Activated CD4-positive, alpha-beta T cell treated with anti-CD3 and anti-CD28 coated beads for 36 hours (primary cell): ENCODE data around the gene RBM38. TPM values are rescaled to one million over a fixed set of nuclear protein-coding genes. Genes with fewer than 3 reads are reported as not detected.
A peak's percentile ranks its signal among the peaks of the same experiment; 100 is the strongest.

Source experiments
- ATAC-seq: fragments of 200-7000 bp; cut with Tn5 transposase; one replicate; pipeline ENCODE4 v1.10.0; 2021; ENCODE audit warnings: mild to moderate bottlenecking, moderate library complexity
- CTCF ChIA-PET: fragments of 350-600 bp; sonication (Branson Sonifier 250); formaldehyde crosslinking; loops from one replicate; lab custom pipeline; 2021; ENCODE audit warnings: antibody characterized with exemption; lab: Charles Lee
- POLR2A ChIA-PET: fragments of 350-600 bp; sonication (Branson Sonifier 250); formaldehyde crosslinking; loops from one replicate; lab custom pipeline; 2021; ENCODE audit warnings: antibody characterized with exemption, inconsistent platforms; lab: Charles Lee
- DNase-seq: peaks from one replicate; pipeline ENCODE4 v3.0.0-alpha.2; 2020
- H3K27ac Mint-ChIP-seq: one replicate; pipeline ENCODE4 v1.8.0; 2021; ENCODE audit warnings: mixed read lengths
- H3K27me3 Mint-ChIP-seq: one replicate; pipeline ENCODE4 v1.8.0; 2021; ENCODE audit warnings: mixed read lengths
- H3K36me3 Mint-ChIP-seq: one replicate; pipeline ENCODE4 v1.8.0; 2021; ENCODE audit warnings: low read depth, mixed read lengths
- H3K4me1 Mint-ChIP-seq: one replicate; pipeline ENCODE4 v1.8.0; 2021; ENCODE audit warnings: mixed read lengths
- H3K4me3 Mint-ChIP-seq: one replicate; pipeline ENCODE4 v1.8.0; 2021; ENCODE audit warnings: mild to moderate bottlenecking, moderate library complexity, mixed read lengths
- H3K9me3 Mint-ChIP-seq: one replicate; pipeline ENCODE4 v1.8.0; 2021; ENCODE audit warnings: low read depth, mixed read lengths
- intact Hi-C, 2 experiments: fragments of 100-400 bp; cut with DNase I in 1 of 2; cut with micrococcal nuclease in 1 of 2; formaldehyde crosslinking; loops; one replicate each; pipeline versions ENCODE4 v1.14.2 to v1.15.1; 2022 to 2024; cut with DNase I, micrococcal nuclease
- total RNA-seq, 2 experiments: library from RNA; stranded (reverse); gene quantifications; one replicate each; pipeline ENCODE4 v1.2.3, GENCODE V29; 2021

Gene RBM38
- total RNA-seq, 2 experiments from 2014 or later: 96.5 to 101 TPM

- no peaks in the 10 kb centered on the region for H3K9me3 Mint-ChIP-seq
- ChIA-PET POLR2A (interaction anchor here (0.7 kb wide), 1 partner anchor 37 kb away, joined by 3 read pairs; no protein-coding TSS in a partner anchor), CTCF (interaction anchor here (0.8 kb wide), 1 partner anchor 17 kb away, joined by 3 read pairs; no protein-coding TSS in a partner anchor)
- peak overlapping the region; percentile 47 for H3K27ac Mint-ChIP-seq
- intact Hi-C loops: no loop called here
- H3K36me3 Mint-ChIP-seq: no peaks in the 10 kb centered on the region
- no peaks in the 10 kb centered on the region for H3K27me3 Mint-ChIP-seq
- no peak for DNase-seq
- ATAC-seq: no peak
- peaks cover 51% of the 10 kb centered on the region for H3K4me1 Mint-ChIP-seq
- no peak overlapping the region for H3K4me3 Mint-ChIP-seq
Observed at GRCh38 chr20:57436223-57436545, 45.0 kb downstream of the RBM38 start.

GRCh38 chr20:57437267-57437666 lies 46.1 kb downstream of the RBM38 start:
- DNase-seq: no peak
- H3K36me3 Mint-ChIP-seq: no peaks in the 10 kb centered on the region
- CTCF ChIA-PET: no interaction called here
- no peak overlapping the region for H3K27ac Mint-ChIP-seq
- no peaks in the 10 kb centered on the region for H3K9me3 Mint-ChIP-seq
- intact Hi-C loops: no loop called here
- H3K4me3 Mint-ChIP-seq: no peak overlapping the region
- ATAC-seq: no peak
- peaks cover 41% of the 10 kb centered on the region for H3K4me1 Mint-ChIP-seq
- no peaks in the 10 kb centered on the region for H3K27me3 Mint-ChIP-seq
- POLR2A ChIA-PET: no interaction called here

- H3K9me3 Mint-ChIP-seq: no peaks in the 10 kb centered on the region
- ChIA-PET POLR2A (no interaction called here), CTCF (no interaction called here)
- ATAC-seq (no peak), DNase-seq (no peak)
- H3K4me3 Mint-ChIP-seq: no peak overlapping the region
- no peak overlapping the region for H3K27ac Mint-ChIP-seq
- no peaks in the 10 kb centered on the region for H3K27me3 Mint-ChIP-seq
- H3K4me1 Mint-ChIP-seq: peaks cover 36% of the 10 kb centered on the region
- H3K36me3 Mint-ChIP-seq: no peaks in the 10 kb centered on the region
- intact Hi-C loops: no loop called here
Observed at GRCh38 chr20:57437672-57438330, 46.6 kb downstream of the RBM38 start.

- Mint-ChIP-seq H3K9me3 (no peaks in the 10 kb centered on the region), H3K27me3 (no peaks in the 10 kb centered on the region), H3K36me3 (no peaks in the 10 kb centered on the region), H3K4me1 (peaks cover 28% of the 10 kb centered on the region), H3K4me3 (no peak overlapping the region), H3K27ac (no peak overlapping the region)
- ChIA-PET POLR2A (interaction anchor here (0.6 kb wide), 1 partner anchor 48 kb away, joined by 3 read pairs; no protein-coding TSS in a partner anchor), CTCF (no interaction called here)
- ATAC-seq (no peak), DNase-seq (no peak)
- intact Hi-C loops: no loop called here
Observed at GRCh38 chr20:57438552-57438951, 47.4 kb downstream of the RBM38 start.

- DNase-seq: no peak
- H3K27ac Mint-ChIP-seq: no peak overlapping the region
- H3K9me3 Mint-ChIP-seq: no peaks in the 10 kb centered on the region
- no peaks in the 10 kb centered on the region for H3K36me3 Mint-ChIP-seq
- peaks cover 20% of the 10 kb centered on the region for H3K4me1 Mint-ChIP-seq
- no peak overlapping the region for H3K4me3 Mint-ChIP-seq
- POLR2A ChIA-PET: no interaction called here
- CTCF ChIA-PET: interaction anchor here (1.1 kb wide), 1 partner anchor 34 kb away, joined by 5 read pairs; no protein-coding TSS in a partner anchor
- H3K27me3 Mint-ChIP-seq: no peaks in the 10 kb centered on the region
- no peak for ATAC-seq
- intact Hi-C loops: no loop called here
Observed at GRCh38 chr20:57439432-57439831, 48.2 kb downstream of the RBM38 start.

- no peaks in the 10 kb centered on the region for H3K36me3 Mint-ChIP-seq
Observed at GRCh38 chr20:57439993-57440392, 48.8 kb downstream of the RBM38 start.

GRCh38 chr20:57440678-57441509 lies 49.7 kb downstream of the RBM38 start:
- peaks cover 5% of the 10 kb centered on the region for H3K4me1 Mint-ChIP-seq
- no peaks in the 10 kb centered on the region for H3K9me3 Mint-ChIP-seq
- no peaks in the 10 kb centered on the region for H3K27me3 Mint-ChIP-seq
- intact Hi-C loops: loop anchor here in 1 of 2 experiments (5.0 kb wide), 1 partner anchor 36 kb away; no protein-coding TSS in a partner anchor
- ChIA-PET POLR2A (no interaction called here), CTCF (interaction anchor here (0.7 kb wide), 1 partner anchor 10 kb away, joined by 3 read pairs; no protein-coding TSS in a partner anchor)
- H3K36me3 Mint-ChIP-seq: no peaks in the 10 kb centered on the region
- no peak overlapping the region for H3K4me3 Mint-ChIP-seq
- DNase-seq (no peak), ATAC-seq (no peak)
- H3K27ac Mint-ChIP-seq: no peak overlapping the region

More at GRCh38 chr20:57439993-57440392, 48.8 kb downstream of the RBM38 start:
- DNase-seq: no peak
- ChIA-PET CTCF (interaction anchor here (0.7 to 1.1 kb wide), 2 partner anchors 9 to 34 kb away, joined by 3 to 5 read pairs; no protein-coding TSS in a partner anchor), POLR2A (no interaction called here)
- intact Hi-C loops: loop anchor here in 1 of 2 experiments (5.0 kb wide), 1 partner anchor 37 kb away; no protein-coding TSS in a partner anchor
- H3K27ac Mint-ChIP-seq: no peak overlapping the region
- H3K4me1 Mint-ChIP-seq: peaks cover 14% of the 10 kb centered on the region
- H3K9me3 Mint-ChIP-seq: no peaks in the 10 kb centered on the region
- no peak for ATAC-seq
- no peak overlapping the region for H3K4me3 Mint-ChIP-seq
- H3K27me3 Mint-ChIP-seq: no peaks in the 10 kb centered on the region

- H3K27ac Mint-ChIP-seq: no peak overlapping the region
- ChIA-PET POLR2A (no interaction called here), CTCF (interaction anchor here (0.6 kb wide), 1 partner anchor 22 kb away, joined by 3 read pairs; no protein-coding TSS in a partner anchor)
- H3K9me3 Mint-ChIP-seq: no peaks in the 10 kb centered on the region
- peaks cover 2% of the 10 kb centered on the region for H3K4me1 Mint-ChIP-seq
- no peak overlapping the region for H3K4me3 Mint-ChIP-seq
- H3K27me3 Mint-ChIP-seq: no peaks in the 10 kb centered on the region
- intact Hi-C loops: loop anchor here in 1 of 2 experiments (5.0 kb wide), 1 partner anchor 36 kb away; no protein-coding TSS in a partner anchor
- no peaks in the 10 kb centered on the region for H3K36me3 Mint-ChIP-seq
- ATAC-seq (no peak), DNase-seq (no peak)
Observed at GRCh38 chr20:57441510-57442154, 50.4 kb downstream of the RBM38 start.

- intact Hi-C loops: loop anchor here in 1 of 2 experiments (5.0 kb wide), 1 partner anchor 35 kb away; no protein-coding TSS in a partner anchor
- POLR2A ChIA-PET: no interaction called here
- CTCF ChIA-PET: interaction anchor here (0.6 to 0.7 kb wide), 2 partner anchors 11 to 21 kb away, joined by 3 read pairs; no protein-coding TSS in a partner anchor
- Mint-ChIP-seq H3K9me3 (no peaks in the 10 kb centered on the region), H3K27me3 (no peaks in the 10 kb centered on the region), H3K27ac (no peak overlapping the region), H3K4me1 (peaks cover 2% of the 10 kb centered on the region), H3K4me3 (no peak overlapping the region), H3K36me3 (no peaks in the 10 kb centered on the region)
- ATAC-seq (no peak), DNase-seq (no peak)
Observed at GRCh38 chr20:57442158-57442887, 51.1 kb downstream of the RBM38 start.

GRCh38 chr20:57442888-57443239 lies 51.7 kb downstream of the RBM38 start:
- ATAC-seq (no peak), DNase-seq (no peak)
- no peaks in the 10 kb centered on the region for H3K9me3 Mint-ChIP-seq
- no peak overlapping the region for H3K27ac Mint-ChIP-seq
- H3K4me1 Mint-ChIP-seq: peaks cover 2% of the 10 kb centered on the region
- no peaks in the 10 kb centered on the region for H3K36me3 Mint-ChIP-seq
- intact Hi-C loops: loop anchor here in 1 of 2 experiments (5.0 kb wide), 1 partner anchor 34 kb away; no protein-coding TSS in a partner anchor
- H3K27me3 Mint-ChIP-seq: no peaks in the 10 kb centered on the region
- POLR2A ChIA-PET: no interaction called here
- H3K4me3 Mint-ChIP-seq: no peak overlapping the region
- CTCF ChIA-PET: interaction anchor here (0.7 kb wide), 1 partner anchor 12 kb away, joined by 3 read pairs; no protein-coding TSS in a partner anchor
